GM12878 (cell line): ENCODE results near the gene EPB41L4B. TPM values are rescaled to one million over a fixed set of nuclear protein-coding genes. Genes with fewer than 3 reads are reported as not detected.

Source experiments
- ATAC-seq: fragments of 200-7000 bp; cut with Tn5 transposase; 3 replicates; pipeline ENCODE4 v1.9.1; 2020; ENCODE audit warnings: mild to moderate bottlenecking, moderate library complexity
- BruUV-seq: library from RNA; stranded (reverse); fragments of 400-500 nt; replicated peaks from 2 replicates; lab custom pipeline; 2021; lab: Mats Ljungman, UMichigan
- CTCF ChIA-PET: fragments of 300-600 bp; sonication (Branson Sonifier 250); formaldehyde crosslinking; extraction: SDS; loops from one replicate; lab custom pipeline; 2021; ENCODE audit warnings: inconsistent platforms; lab: Yijun Ruan, JAX
- POLR2A ChIA-PET: fragments of 350-600 bp; formaldehyde crosslinking; extraction: SDS; loops from one replicate; lab custom pipeline; 2021; ENCODE audit warnings: inconsistent platforms; lab: Charles Lee
- RAD21 ChIA-PET: fragments of 300-600 bp; sonication (Branson Sonifier 250); formaldehyde crosslinking; loops from one replicate; lab custom pipeline; 2023; ENCODE audit warnings: antibody characterized with exemption; ENCODE audit not compliant: unreplicated experiment; lab: Charles Lee
- SMC1A ChIA-PET: fragments of 300-600 bp; sonication (Branson Sonifier 250); formaldehyde crosslinking; loops from one replicate; lab custom pipeline; 2023; ENCODE audit not compliant: unreplicated experiment, uncharacterized antibody; lab: Charles Lee
- DNase-seq: peaks from one replicate; pipeline ENCODE4 v3.0.0-alpha.2; 2011; ENCODE audit warnings: low read depth, low spot score
- FAIRE-seq: peaks from 3 replicates; lab custom pipeline; 2011; peaks lifted over from hg19 to GRCh38; lab: Jason Lieb, UNC
- H2AFZ ChIP-seq: 2 replicates; pipeline ENCODE4 v1.6.0; 2011; ENCODE audit warnings: low read depth, low read length, control low read depth; ENCODE audit not compliant: control insufficient read depth
- H3K27ac ChIP-seq: 2 replicates; pipeline ENCODE4 v1.5.1; 2011; ENCODE audit warnings: control low read depth; ENCODE audit not compliant: control insufficient read depth, insufficient read depth
- H3K27me3 ChIP-seq, 2 experiments: replicated peaks in 1 of 2; 2 replicates each; pipeline versions ENCODE4 v1.6.0 to v1.6.1; 2011; ENCODE audit warnings: low read length in 1 of 2; ENCODE audit not compliant: control insufficient read depth in 2 of 2, insufficient read depth in 2 of 2
- H3K36me3 ChIP-seq, 2 experiments: 2 replicates each; pipeline ENCODE4 v1.5.1; 2011; ENCODE audit warnings: low read length in 1 of 2; ENCODE audit not compliant: control insufficient read depth in 2 of 2, insufficient read depth in 2 of 2
- H3K4me1 ChIP-seq: 2 replicates; pipeline ENCODE4 v1.6.1; 2011; ENCODE audit warnings: mild to moderate bottlenecking, low read length, moderate library complexity, mixed read lengths; ENCODE audit not compliant: control insufficient read depth, insufficient read depth
- H3K4me2 ChIP-seq: 2 replicates; pipeline ENCODE4 v1.6.0; 2011; ENCODE audit warnings: control low read depth; ENCODE audit not compliant: control insufficient read depth, insufficient read depth
- H3K4me3 ChIP-seq: fragments of 200-600 bp; sonication (generic); 2 replicates; pipeline ENCODE4 v1.5.1; 2016
- H3K79me2 ChIP-seq: 2 replicates; pipeline ENCODE4 v1.6.0; 2011; ENCODE audit warnings: low read length; ENCODE audit not compliant: control insufficient read depth, insufficient read depth
- H3K9ac ChIP-seq: 2 replicates; pipeline ENCODE4 v1.8.0; 2011; ENCODE audit warnings: low read length, control low read depth, mixed read lengths; ENCODE audit not compliant: control insufficient read depth, insufficient read depth
- H3K9me3 ChIP-seq: replicated peaks from 3 replicates; pipeline ENCODE4 v1.5.1; 2011; ENCODE audit warnings: mild to moderate bottlenecking, low read length; ENCODE audit not compliant: control insufficient read depth, insufficient read depth
- H4K20me1 ChIP-seq: 2 replicates; pipeline ENCODE4 v1.6.0; 2011; ENCODE audit not compliant: control insufficient read depth, insufficient read depth
- CHD2 ChIP-seq: IDR thresholded peaks from 2 replicates; pipeline ENCODE4 v1.6.1; 2011; ENCODE audit warnings: low read depth, low read length, improper control_type of control experiment, borderline replicate concordance
- CHD4 ChIP-seq: fragments of 200-600 bp; sonication (generic); IDR thresholded peaks from 2 replicates; pipeline ENCODE4 v1.6.1; 2016; ENCODE audit warnings: mild to moderate bottlenecking
- ESRRA ChIP-seq: IDR thresholded peaks from 2 replicates; pipeline ENCODE4 v1.6.1; 2012; ENCODE audit warnings: mild to moderate bottlenecking, low read length, improper control_type of control experiment
- KAT2A ChIP-seq: conservative IDR thresholded peaks from 2 replicates; pipeline ENCODE4 v1.6.1; 2011; ENCODE audit warnings: low read depth, low read length; ENCODE audit not compliant: control insufficient read depth
- LARP7 ChIP-seq: fragments of 450-650 bp; IDR thresholded peaks from 2 replicates; pipeline ENCODE4 v1.6.1; 2017; ENCODE audit warnings: mild to moderate bottlenecking
- MTA2 ChIP-seq: fragments of 450-650 bp; IDR thresholded peaks from 2 replicates; pipeline ENCODE4 v1.6.1; 2016; ENCODE audit warnings: low read depth, mild to moderate bottlenecking, moderate library complexity
- MTA3 ChIP-seq: IDR thresholded peaks from 2 replicates; pipeline ENCODE4 v1.6.1; 2012; ENCODE audit warnings: low read length, inconsistent platforms, borderline replicate concordance
- MYC ChIP-seq: IDR thresholded peaks from 2 replicates; pipeline ENCODE4 v1.6.1; 2011; ENCODE audit warnings: mild to moderate bottlenecking, low read length, moderate library complexity, inconsistent platforms; ENCODE audit not compliant: insufficient read depth, insufficient replicate concordance, insufficient read length, severe bottlenecking
- NBN ChIP-seq: fragments of 450-650 bp; IDR thresholded peaks from 2 replicates; pipeline ENCODE4 v1.6.1; 2016
- NFYB ChIP-seq: IDR thresholded peaks from 2 replicates; pipeline ENCODE4 v1.6.1; 2011; ENCODE audit warnings: low read depth, mild to moderate bottlenecking, low read length, improper control_type of control experiment, moderate library complexity; ENCODE audit not compliant: insufficient read depth
- SMARCA5 ChIP-seq: fragments of 450-650 bp; IDR thresholded peaks from 2 replicates; pipeline ENCODE4 v1.6.1; 2017; ENCODE audit warnings: mild to moderate bottlenecking
- WGBS: methylation state at CpG from one replicate; pipeline ENCODE4 v1.1.6; 2016; ENCODE audit warnings: low lambda C conversion rate; ENCODE audit not compliant: insufficient replicate concordance, insufficient coverage; ENCODE audit errors: missing lambda C conversion rate; 5-methylcytosine and 5-hydroxymethylcytosine counted together
- in situ Hi-C: fragments of 300-500 bp; cut with MboI; formaldehyde crosslinking; loops from 9 replicates; pipeline ENCODE4 v1.14.3; 2018; ENCODE audit warnings: mixed read lengths
- intact Hi-C: fragments of 100-400 bp; cut with micrococcal nuclease; formaldehyde crosslinking; loops from one replicate; pipeline ENCODE4 v1.14.2; 2022; ENCODE audit not compliant: unreplicated experiment
- polyA plus RNA-seq, 11 experiments: library from polyadenylated mRNA; depleted of rRNA in 4 of 11; unstranded in 6 of 11; stranded (reverse) in 5 of 11; fragments of >200 nt; fragmentation: Nextera tagmentation in 4 of 11; fragmentation: Illumina TruSeq in 1 of 11; extraction: Ambion mirVana in 4 of 11; extraction: Trizol in 1 of 11; gene quantifications; 1 replicate in 1 of 11; 2 replicates in 10 of 11; pipeline versions ENCODE4 v1.2.1 to v1.2.3, GENCODE V29; 2011 to 2016; ENCODE audit warnings: inconsistent platforms in 2 of 11, missing spikeins in 2 of 11, low read depth in 1 of 11
- total RNA-seq, 4 experiments: library from RNA; depleted of rRNA in 3 of 4; stranded (reverse); fragments of >200 nt in 3 of 4; fragmentation: Illumina TruSeq in 1 of 4; extraction: Trizol in 1 of 4; gene quantifications; 2 replicates each; pipeline versions ENCODE4 v1.2.1 to v1.2.3, GENCODE V29; 2013 to 2021
- TF ChIP-seq, protein P1 (sequence below): IDR thresholded peaks from 2 replicates; pipeline ENCODE4 v1.6.1; 2011; ENCODE audit warnings: low read depth, mild to moderate bottlenecking, low read length, moderate library complexity, borderline replicate concordance; ENCODE audit errors: extremely low read depth
- TF ChIP-seq, protein P2 (sequence below): fragments of 450-650 bp; IDR thresholded peaks from 2 replicates; pipeline ENCODE4 v1.6.1; 2017; ENCODE audit warnings: mild to moderate bottlenecking
- TF ChIP-seq, protein P3 (sequence below): IDR thresholded peaks from 2 replicates; pipeline ENCODE4 v1.6.1; 2012; ENCODE audit warnings: low read depth, low read length, improper control_type of control experiment
- TF ChIP-seq, protein P4 (sequence below): IDR thresholded peaks from 2 replicates; pipeline ENCODE4 v1.6.1; 2011; ENCODE audit warnings: low read depth, low read length, improper control_type of control experiment, borderline replicate concordance
- TF ChIP-seq, protein P5 (sequence below): fragments of 150-350 bp; IDR thresholded peaks from 2 replicates; pipeline ENCODE4 v1.6.1; 2014; ENCODE audit warnings: mild to moderate bottlenecking, low read depth, low read length

Gene EPB41L4B
- total and polyA plus RNA-seq, 10 of the 15 experiments (the other 5 are each of a cell fraction or from before 2014, with no cell fraction given), result 0.04 to 0.75 (median 0.13) TPM; not detected in 1

DNA sequence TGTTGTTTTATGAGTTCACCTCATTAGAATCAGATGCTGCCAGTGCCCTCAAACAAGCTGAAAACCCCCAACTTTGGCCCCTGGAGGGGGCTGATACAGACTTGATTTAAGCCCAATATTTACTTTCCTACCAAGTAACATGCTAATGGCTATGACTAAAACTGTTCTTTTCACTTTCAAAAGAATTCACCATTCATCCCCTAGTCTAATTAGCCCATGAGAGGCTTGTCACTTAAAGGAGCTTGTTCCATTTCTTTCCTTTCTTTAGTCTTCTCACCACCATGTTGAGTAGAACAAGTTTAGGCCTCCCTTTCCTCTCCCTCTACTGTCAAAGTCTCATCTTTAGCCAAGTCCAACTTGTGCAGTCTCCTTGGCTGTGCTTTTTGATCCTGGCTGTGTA is 50.4 kb downstream of the EPB41L4B start (continued):
- TF ChIP-seq, protein P1, sequence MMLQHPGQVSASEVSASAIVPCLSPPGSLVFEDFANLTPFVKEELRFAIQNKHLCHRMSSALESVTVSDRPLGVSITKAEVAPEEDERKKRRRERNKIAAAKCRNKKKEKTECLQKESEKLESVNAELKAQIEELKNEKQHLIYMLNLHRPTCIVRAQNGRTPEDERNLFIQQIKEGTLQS, result no peak
- TF ChIP-seq MTA3, result no peak
- no peak for TF ChIP-seq CHD2

DNA sequence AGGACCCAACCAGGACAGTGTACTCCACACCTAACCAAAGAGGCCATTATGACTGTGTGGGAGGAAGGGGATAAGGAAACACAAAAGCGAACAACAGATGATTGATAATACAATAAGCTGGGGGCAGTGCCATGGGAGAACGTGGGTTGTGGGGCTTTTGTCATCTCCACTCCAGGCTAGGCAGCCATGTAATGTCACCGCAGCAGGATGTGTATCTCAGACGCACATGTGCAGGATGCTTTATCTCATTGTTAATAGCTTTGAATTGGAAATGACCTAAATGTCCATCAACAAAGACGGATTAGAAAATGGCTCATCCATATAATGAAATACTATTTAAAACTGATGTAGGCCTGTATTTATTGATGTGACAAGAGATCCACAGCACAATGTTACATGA is 51.0 kb downstream of the EPB41L4B start:
- Histone ChIP-seq H4K20me1 (no peaks in the 10 kb centered on the region), H3K36me3 (no peaks in the 10 kb centered on the region), H2AFZ (no peak overlapping the region), H3K4me2 (no peak overlapping the region), H3K27me3 (no peaks in the 10 kb centered on the region), H3K79me2 (no peaks in the 10 kb centered on the region), H3K4me1 (no peaks in the 10 kb centered on the region), H3K27ac (no peak overlapping the region), H3K4me3 (no peak overlapping the region), H3K9ac (no peak overlapping the region), H3K9me3 (no peaks in the 10 kb centered on the region; the same call in 2 of the 3 replicates)
- intact Hi-C loops, result no loop called here
- ATAC-seq, result no peak
- ChIA-PET SMC1A (no interaction called here), RAD21 (no interaction called here), CTCF (no interaction called here), POLR2A (interaction anchor here (0.6 kb wide), 1 partner anchor 21 kb away, joined by 3 read pairs; no protein-coding TSS in a partner anchor)
- DNase-seq, result no peak
- no peak for FAIRE-seq
- in situ Hi-C loops, result no loop called here
- no TSS peak for BruUV-seq
- TF ChIP-seq MYC (no peak), KAT2A (no peak), NFYB (no peak), MTA2 (no peak), SMARCA5 (no peak), LARP7 (no peak), CHD4 (no peak), NBN (no peak), CHD2 (no peak), ESRRA (no peak)
- TF ChIP-seq, protein P2, sequence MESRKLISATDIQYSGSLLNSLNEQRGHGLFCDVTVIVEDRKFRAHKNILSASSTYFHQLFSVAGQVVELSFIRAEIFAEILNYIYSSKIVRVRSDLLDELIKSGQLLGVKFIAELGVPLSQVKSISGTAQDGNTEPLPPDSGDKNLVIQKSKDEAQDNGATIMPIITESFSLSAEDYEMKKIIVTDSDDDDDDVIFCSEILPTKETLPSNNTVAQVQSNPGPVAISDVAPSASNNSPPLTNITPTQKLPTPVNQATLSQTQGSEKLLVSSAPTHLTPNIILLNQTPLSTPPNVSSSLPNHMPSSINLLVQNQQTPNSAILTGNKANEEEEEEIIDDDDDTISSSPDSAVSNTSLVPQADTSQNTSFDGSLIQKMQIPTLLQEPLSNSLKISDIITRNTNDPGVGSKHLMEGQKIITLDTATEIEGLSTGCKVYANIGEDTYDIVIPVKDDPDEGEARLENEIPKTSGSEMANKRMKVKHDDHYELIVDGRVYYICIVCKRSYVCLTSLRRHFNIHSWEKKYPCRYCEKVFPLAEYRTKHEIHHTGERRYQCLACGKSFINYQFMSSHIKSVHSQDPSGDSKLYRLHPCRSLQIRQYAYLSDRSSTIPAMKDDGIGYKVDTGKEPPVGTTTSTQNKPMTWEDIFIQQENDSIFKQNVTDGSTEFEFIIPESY, result no peak
- TF ChIP-seq, protein P3, sequence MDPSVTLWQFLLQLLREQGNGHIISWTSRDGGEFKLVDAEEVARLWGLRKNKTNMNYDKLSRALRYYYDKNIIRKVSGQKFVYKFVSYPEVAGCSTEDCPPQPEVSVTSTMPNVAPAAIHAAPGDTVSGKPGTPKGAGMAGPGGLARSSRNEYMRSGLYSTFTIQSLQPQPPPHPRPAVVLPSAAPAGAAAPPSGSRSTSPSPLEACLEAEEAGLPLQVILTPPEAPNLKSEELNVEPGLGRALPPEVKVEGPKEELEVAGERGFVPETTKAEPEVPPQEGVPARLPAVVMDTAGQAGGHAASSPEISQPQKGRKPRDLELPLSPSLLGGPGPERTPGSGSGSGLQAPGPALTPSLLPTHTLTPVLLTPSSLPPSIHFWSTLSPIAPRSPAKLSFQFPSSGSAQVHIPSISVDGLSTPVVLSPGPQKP, result no peak
- TF ChIP-seq, protein P4, sequence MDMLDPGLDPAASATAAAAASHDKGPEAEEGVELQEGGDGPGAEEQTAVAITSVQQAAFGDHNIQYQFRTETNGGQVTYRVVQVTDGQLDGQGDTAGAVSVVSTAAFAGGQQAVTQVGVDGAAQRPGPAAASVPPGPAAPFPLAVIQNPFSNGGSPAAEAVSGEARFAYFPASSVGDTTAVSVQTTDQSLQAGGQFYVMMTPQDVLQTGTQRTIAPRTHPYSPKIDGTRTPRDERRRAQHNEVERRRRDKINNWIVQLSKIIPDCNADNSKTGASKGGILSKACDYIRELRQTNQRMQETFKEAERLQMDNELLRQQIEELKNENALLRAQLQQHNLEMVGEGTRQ, result no peak
- TF ChIP-seq, protein P5, sequence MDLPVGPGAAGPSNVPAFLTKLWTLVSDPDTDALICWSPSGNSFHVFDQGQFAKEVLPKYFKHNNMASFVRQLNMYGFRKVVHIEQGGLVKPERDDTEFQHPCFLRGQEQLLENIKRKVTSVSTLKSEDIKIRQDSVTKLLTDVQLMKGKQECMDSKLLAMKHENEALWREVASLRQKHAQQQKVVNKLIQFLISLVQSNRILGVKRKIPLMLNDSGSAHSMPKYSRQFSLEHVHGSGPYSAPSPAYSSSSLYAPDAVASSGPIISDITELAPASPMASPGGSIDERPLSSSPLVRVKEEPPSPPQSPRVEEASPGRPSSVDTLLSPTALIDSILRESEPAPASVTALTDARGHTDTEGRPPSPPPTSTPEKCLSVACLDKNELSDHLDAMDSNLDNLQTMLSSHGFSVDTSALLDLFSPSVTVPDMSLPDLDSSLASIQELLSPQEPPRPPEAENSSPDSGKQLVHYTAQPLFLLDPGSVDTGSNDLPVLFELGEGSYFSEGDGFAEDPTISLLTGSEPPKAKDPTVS, result no peak
- WGBS, result 62% methylated on average over 5 of the region's 5 CpGs
